ENCODE results near the gene KIF3A. TPM values are rescaled to one million over a fixed set of nuclear protein-coding genes. Genes with fewer than 3 reads are reported as not detected.

KIF3A gene
- polyA plus RNA-seq, 10 donors, result 6.5 to 12.2 (median 8.5) TPM

GRCh38 chr5:132771503-132771998 is 34.2 kb upstream of the KIF3A start:
- no peak for DNase-seq

DNA sequence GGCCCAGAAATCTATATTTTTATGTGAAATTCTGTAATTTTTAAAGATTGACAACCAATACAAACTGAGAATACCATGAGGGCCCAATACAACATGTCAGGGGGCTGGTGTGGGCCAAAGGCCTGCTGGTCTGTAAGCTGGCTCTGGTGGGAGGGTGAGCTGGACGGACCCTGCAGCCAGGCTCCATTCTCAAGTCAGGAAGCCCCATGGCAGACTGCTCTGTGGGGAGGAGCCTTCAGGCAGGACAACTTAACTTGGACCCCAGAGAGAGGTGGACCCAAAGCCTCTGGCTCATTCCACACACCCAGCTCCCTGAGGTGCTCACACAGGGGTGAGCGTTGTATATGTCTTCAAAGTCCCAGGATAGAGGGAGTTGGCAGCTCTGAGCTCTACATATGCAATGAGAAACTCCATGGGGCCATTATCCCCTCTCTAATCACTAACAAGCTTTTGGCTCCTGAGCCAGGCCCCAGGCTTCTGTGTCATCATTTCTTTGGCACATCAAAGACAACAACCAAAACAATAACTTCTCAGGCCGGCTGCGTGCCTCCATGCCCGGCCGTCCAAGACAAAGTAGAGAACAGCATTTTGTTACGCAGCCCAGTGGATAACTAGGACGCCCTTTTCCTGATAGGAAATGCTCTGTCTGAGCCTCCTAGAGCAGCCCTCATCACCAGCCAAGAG is 33.3 kb upstream of the KIF3A start:
- DNase-seq, result no peak

DNA sequence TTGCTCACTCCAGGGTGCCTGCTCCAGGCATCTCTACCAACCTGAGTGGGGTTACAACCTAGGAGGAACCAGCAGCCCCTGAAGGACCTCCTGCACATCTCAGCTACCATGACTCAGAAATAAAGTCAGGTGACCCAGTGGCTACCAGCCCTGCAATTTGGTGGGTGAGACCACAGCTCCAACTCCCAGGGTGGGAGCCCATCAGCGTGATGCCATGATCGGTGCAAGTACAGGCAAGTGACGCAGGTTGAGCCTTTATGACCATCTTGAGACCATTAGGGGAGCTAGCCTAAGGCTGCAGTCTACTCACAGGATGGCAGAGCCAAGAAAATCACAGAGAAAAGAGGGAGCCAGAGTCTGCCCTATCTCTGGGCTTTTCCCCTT is 31.1 kb upstream of the KIF3A start:
- DNase-seq, result no peak

GRCh38 chr5:132767150-132767549 is 29.8 kb upstream of the KIF3A start:
- no peak for DNase-seq

- no peak for DNase-seq
Observed at GRCh38 chr5:132766806-132767055, 29.4 kb upstream of the KIF3A start.

GRCh38 chr5:132766020-132766805 is 28.9 kb upstream of the KIF3A start:
- no peak for DNase-seq

DNA sequence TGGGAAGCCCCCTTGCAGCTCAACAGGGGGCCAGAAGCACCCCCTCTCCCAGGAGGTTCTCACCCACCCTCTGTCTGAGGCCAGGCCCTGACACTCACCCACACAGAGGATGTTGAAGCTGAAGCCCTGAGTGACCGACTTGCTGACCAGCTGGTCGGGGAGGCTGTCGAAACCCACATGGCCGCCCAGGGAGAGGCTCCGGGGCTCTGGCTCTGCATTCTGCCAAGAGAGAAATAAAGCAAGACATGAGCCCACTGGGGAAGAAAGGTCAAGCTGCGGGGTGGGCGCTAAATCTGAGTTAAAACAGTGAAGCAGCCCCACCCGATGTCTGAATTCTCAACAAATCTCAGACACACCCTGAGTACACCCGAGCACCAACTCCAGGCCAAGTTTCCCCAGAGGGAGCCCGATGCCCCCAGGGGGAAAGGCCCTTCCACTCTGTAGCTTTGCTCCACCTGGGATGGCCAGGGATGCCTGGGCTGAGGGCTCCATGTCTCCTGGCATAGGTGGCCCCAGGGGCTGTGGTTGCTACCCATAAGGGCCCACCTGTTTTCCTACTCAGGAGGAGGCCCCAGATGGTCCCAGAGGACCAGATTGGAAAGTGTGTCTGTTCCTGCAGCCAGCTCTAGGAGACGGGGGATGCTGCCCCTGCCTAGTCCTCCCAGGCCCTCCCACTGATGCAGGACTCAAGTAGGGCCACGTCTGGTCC is 28.1 kb upstream of the KIF3A start:
- DNase-seq, result no peak

DNA sequence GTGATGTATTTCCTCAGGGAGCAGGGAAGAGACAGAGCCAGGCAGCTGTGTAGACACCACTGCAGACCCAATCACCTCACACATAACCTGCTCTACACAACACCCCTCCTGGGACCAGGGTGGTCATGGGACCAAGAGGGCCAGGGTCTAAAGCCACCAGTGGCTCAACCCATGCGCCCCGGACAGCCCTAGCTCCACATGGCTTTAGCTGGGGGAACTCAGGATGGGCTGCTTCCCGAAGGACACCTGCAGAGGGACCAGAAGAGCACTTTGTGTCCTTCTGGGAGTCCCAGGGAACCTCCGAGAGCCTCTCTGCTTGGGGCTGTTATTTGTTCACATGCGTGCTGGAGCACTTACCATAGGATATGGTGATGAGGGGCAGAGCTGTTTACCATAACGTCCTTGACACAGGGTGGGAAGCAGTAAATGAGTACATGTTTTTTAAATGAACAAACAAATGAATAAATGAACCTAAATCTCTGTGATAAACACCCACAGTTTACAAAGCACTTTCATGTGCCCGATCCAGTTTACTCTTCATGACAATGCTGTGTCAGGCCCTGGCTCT is 27.4 kb upstream of the KIF3A start:
- DNase-seq, result no peak

GRCh38 chr5:132764051-132764450 is 26.7 kb upstream of the KIF3A start:
- DNase-seq, result no peak

DNA sequence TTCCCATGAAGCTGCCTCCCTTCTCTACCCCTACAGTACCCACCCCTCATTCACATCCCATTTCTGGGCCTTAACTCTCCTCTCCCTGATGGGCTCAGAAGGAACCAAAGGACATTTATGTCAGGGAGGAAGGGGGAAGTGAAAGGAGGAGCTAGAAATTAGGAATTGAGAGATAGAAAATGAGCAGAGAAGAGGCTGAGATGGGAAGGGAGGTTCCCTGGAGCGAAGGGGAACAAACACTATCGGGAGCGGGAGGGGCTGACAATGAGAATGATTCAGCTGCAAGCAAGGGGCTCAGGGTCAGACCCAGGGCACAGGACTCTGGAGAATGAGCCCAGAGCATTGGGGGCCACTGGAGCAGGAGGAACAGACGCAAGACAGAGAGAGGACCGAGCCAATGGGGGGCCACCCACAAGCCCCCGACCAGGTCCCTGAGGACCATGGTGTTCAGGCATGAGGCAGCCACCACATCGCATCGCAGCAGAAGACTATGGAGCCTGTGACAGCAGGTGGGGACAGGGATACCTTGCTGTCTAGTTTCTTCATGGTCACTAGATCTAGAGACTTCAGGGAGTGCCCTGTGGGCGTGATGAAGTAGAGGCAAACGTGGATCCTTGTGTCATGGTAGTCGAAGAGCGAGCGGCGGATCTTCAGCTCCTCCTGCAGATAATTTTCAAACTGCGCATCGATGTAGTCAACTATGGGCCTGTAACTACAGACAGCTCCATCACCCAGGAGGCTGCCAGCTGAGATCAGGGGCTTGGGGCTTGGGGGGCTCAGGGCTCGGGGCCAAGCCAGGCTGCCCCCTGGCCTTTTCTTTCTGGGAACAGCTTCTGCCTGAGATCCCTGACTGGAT is 26.1 kb upstream of the KIF3A start:
- no peak for DNase-seq

DNA sequence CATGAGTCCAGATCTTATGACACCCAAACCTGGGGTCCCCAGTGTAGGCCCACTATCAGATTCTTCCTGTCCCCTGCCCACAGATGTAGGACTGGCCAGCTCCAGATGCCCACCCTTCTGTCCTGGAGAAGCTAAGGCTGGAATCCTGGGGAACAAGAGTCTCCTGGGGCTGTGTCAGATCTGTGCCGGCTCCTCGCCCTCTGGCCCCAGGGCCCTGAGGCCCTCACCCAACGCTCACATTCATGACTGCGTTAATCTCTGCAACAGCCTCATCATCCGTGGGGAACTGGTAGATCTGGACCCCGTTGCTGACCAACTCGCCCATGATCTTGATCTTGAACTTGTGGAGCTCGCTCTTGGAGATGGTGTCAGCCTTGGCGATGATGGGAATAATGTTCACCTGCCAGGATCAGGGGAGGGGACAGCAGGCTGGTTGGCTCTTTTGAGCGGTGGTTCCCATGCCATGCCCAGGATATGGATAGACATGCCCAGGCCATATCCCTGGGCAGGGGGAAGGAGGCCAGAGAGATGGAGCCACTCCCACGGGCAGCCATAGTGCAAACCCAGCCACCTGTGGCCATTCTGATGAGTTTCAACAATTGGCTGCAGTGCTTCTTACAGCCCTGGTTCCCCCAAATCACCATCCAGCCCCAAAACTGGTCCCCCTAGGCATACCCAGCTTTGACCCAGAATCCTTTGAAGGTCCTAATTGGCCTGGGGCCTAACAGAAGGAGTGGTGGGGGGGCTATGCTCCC is 25.1 kb upstream of the KIF3A start:
- no peak for DNase-seq

GRCh38 chr5:132761321-132762240 is 24.2 kb upstream of the KIF3A start:
- no peak for DNase-seq

DNA sequence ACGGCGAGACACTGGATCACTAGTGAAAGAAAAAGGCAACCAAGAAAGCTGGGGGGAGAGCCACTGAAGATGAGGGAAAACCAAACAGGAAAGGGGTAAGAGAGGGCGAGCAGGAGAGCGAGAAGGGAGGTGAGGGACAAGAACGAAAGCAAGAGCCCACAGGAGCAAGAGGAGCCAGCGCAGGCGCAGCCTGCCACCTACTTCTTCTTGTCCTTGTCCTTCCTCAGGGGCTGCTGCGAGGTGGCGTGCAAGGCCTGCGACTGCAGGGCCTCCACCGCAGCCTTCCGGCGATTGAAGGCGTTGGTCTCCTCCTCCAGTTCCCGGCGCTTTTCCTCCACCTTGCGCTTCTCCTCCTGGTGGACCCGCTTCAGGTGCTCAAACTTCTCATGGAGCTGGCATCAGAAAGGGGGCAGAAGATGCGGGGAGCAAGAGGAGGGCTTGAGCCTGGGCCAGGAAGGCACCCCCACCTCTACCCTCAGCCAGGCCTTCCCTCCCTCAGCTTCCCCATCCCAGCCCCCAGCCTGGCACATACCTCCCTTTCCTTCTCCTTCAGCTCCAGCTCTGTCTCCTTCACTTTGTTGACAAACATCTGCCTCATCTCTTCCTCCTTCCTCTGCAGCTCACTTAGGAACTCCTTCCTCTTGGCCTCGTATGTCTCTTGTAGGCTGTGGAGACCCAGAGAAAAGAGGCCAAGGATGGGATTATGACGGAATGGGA is 23.4 kb upstream of the KIF3A start:
- DNase-seq, result no peak

DNA sequence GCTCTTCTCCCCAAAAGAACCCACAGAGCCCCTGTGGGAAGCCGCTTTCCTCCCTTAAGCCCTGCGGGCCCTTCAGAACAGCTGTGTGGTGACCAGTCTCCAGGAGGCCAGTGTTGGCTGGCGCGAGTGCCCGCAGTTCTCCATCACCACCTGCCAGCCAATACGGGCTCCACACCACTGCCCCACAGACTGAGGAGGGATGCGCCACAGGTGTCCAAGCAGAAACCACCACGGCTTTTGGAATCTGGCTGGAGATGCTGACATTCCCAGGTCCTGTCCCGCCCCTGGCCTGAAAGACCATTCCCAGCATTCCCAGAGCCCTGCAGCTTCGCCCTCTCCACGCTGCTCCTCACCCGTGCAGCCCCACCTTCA is 22.7 kb upstream of the KIF3A start:
- no peak for DNase-seq

DNA sequence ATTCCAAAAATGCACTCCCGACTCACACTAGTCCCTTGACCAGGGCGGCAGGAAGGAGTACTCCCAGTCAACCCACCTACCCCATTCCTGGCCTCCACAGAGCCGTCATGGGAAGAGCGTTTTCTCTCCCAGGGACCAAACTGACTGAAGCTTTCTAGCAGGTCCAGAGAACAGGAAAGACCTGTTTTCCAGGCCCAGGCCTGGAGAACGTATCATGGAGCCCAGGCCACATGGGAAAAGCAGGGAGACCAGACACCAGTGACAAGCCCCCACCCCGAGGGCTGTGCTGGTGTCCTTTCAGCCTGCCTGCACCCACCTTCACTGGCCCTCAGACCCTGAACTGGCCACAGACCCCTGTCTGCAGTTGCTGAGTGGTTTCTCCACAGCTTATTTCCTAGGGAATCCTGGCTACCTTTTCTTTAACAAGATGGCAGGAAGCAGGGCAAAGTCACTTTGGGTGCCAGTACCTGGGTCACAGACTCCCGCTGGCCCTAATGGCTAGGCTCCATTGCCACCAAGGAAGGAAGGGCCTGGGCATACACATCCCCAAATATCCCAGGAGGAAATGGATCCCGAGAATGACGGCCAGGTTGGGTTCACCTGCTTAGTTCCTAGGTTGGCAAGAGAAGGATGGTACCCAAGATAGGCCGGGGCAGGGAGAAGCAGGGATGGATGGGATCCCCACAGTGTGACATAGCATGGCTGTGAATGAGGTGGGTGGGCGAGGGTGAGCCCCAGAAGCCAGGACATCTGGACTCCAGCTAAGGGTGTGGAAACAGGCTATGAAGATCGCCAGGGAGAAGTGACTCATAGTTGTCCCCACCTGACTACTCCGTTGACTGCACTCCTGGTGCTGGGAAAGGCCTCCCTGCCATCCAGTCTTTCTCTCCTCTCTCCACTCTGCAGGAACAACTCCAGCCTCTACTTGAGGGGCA is 22.0 kb upstream of the KIF3A start:
- DNase-seq, result no peak

DNA sequence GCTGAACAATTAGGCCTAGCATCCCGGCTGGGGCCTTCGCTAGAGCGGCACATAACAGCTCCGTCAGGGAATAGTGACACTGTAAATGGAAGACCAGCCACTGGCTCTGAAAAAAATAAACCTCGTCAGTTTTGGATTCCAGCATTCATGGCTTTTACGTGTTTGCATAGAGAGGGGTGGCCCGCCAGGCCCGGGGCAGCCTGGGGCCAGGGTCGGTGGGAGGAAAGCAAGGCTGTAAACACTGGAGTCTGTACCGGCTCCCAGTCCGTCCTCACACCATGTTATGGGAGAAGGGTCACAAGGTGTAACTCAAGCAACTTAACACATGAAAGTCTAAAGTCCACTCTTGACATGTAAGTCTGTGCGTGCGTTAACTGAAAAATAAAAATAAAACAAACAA is 21.1 kb upstream of the KIF3A start:
- DNase-seq, result no peak

DNA sequence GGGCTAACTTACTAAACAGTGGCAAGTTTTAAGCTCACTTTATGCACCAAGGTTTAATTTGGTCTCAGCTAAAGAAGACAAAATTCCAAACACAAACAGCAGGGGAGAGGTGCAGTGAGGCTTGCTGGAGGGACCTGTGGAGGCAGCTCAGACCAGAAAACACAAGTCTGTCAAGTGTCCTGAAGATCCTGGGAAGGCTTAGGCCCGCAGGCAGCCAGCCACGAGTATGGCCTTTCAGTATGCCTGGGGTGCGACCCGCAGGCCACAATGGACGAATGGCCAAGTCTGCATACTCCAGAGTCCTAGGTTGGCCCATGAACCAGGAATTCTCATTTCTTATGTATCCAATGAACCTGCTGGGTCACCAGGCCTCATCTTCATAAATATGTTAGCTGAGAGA is 19.2 kb upstream of the KIF3A start:
- DNase-seq, result no peak

- peak in 1 of 3 donors; percentile 42 for DNase-seq
Observed at GRCh38 chr5:132754947-132755346, 17.6 kb upstream of the KIF3A start.

All from muscle of back (tissue), 11 donors.